Activated CD4-positive, alpha-beta T cell treated with anti-CD3 and anti-CD28 coated beads for 24 hours (primary cell): ENCODE results near the gene CCDC91.

ENCODE experiments used
- DNase-seq, 2 donors: peaks; one replicate each; pipeline ENCODE4 v3.0.0-alpha.2; 2020; ENCODE audit warnings: low read depth in 2 of 2

Gene CCDC91

DNA sequence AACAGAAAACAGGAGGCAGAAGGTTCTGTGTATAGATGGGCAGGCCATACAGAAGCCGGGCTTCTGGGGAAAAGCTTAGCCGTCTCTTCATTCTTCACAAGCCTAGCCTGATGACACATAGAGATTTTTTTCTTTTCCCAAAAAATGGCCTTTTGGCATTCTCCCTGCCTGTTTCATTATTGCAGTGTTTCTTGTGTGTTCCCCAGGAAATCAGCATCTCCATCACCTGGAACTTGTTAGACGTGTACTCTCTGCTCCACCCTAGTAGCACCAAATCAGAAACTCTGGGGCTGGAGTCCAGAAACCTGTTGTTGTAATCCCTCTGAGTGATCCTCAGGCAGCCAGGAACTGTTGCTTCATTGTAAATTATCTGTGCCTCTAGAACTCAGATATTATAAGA, 388.1 kb downstream of the CCDC91 start:
- DNase-seq: no peak

DNA sequence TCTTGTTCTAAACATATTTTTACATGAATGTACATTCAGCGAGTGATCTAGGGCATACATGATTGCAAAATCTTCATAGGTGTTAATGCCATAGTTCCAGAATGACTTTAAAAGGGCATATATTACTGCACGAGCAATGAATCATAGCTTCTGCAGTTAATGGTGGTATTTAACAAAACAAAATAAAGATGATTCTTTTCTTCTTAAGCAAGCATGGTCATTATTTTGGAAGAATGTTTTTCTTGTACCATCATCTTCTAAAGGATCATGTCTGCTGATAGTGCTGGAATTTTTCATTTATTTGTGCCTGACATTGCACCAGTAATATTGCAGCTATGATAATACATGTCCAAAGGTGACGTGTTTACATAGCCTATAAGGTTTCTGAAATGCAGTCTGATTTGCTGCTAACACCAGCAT, 388.6 kb downstream of the CCDC91 start:
- no peak for DNase-seq

DNA sequence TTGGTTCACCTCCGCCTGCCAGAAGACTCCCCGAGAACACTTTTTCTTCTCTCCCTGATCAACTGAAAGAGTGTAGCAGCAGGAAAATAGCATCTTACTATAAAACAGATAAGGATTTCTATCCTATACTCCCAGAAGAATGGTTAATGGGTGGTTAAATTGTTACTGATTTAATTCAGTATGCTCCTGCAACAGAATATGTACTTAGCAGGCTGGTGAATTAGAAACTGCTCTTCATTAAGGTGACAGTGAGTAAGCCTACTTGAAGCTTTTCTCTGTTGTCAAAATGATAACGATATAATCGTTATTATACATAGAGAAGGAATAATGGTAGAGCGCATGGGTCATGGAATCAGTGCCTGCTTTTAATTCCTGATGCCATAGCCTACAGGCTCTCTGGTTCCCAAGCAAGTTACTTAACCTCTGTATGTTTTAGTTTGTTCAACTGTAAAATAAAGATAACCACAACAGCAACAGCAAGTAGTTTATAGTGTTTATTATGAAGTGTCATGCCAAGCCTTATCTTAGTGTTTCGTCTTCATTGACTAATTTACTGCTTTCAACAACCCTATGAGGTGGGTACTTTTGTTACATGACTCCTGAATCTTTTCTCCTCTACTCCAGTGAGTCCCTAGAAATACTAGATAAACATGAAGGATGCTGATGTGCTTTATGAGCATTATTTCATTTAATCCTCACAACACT, 392.6 kb downstream of the CCDC91 start:
- DNase-seq: no peak

DNA sequence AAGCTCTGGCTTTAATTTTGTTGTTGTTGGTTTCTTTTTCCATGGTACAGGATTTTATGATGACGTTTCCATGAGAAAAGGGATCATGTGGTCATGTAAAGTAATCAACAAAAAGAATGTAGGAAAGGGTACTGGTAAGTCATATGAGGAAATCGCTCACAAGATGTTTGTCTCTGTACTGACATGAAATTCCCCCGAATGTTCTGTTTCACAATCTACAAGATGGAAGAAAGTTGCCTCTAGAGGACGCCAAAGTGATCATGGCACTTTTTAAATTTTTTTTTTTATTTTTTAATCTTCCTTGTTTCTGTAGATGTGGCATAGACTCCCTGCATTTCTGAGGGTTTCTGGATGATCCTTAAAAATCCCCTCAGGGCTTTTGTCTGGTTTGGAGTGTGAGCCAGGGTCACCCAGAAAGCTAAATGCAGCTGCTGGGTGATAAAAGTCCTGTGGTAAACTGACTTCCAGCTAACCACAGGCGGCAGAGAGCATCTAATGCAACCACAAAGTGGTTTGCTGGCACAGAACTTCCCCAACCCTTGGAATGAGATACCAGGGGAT, 393.5 kb downstream of the CCDC91 start:
- DNase-seq: no peak

DNA sequence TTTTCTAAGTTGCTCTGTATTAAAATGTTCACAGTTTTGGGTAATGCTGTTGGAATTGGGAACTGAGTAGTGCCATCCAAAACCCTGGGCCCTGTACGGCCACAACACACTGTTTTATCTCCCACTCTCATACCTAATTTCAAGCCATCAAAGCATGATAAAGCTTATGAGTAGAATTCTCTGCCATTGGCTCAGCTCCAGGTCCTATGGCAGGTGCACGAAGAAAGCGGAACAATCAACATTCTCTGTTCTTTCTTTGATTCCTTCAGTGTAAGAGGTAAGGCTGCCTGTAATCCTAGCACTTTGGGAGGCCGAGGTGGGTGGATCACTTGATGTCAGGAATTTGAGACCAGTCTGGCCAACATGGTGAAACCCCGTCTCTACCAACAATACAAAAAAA, 394.9 kb downstream of the CCDC91 start:
- no peak for DNase-seq

DNA sequence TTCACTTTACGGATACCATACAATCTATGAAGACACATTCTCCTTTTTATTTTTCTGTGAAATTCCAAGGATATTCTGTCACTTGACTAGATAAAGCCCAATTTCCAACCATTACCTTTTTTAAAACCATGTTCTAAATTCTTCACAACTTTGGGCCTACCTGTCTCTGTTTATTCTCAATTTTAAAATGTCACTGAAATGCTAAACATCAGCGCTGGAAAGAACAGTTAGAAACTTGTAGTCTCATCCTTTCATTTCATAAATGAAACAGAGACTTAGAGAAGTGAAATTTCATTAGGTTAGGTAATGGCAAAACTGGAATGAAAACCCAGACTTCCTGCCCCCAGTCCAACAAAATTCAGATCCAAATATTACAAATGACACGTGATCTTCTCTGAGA, 396.2 kb downstream of the CCDC91 start:
- no peak for DNase-seq

DNA sequence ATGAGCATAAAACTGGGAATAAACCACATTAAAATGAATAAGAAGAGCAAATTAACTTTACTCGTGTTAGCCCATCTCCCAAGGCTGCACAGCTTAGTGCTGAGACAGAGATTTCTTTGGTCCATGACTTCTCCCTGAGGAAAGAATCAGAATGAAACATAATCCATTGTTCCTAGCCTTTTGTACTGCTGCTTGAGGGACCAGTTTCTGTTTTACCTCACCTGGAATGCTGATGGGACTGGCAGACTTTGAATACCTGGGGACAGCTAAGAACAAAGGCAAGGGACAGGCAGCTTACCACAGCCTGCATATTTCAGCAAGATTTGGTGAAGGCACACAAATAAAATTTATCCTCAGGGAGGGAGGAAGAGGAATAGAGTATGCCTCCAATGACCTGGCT, 401.6 kb downstream of the CCDC91 start:
- no peak for DNase-seq
